ENCODE results near the gene OR4K5. TPM values are rescaled to one million over a fixed set of nuclear protein-coding genes. Genes with fewer than 3 reads are reported as not detected.
"Not testable (repeated sequence)": the region's sequence is repeated elsewhere in the genome, so short reads cannot be mapped to it uniquely, and the experiment has no call there.

OR4K5 gene
- not detected for total RNA-seq

- no peak for DNase-seq
Observed at GRCh38 chr14:19920021-19920657, at the start of gene OR4K5. Gene OR4K5, plus strand, starts transcription at chr14:19920607. Its CDS starts 0 bp downstream, at chr14:19920607.

DNA sequence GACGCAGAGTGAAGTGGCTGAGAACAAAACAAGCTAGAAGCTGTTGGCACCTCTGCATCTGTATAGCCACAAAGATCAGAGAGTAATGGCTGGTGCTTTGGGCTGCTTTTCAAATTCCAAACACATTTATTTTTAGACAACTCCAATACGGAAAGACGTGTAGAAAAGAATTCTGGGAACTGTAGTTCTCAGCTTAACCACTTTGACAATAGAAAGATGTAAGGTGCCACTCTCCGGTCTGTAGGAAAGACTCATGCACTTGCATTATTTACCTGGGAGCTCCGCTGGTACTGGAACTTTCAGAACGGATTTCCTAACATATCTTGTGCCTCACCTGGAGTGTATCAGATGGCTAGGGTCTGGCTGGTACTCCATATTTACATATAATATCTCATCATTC, 47.2 kb upstream of the OR4K5 start:
- DNase-seq, result no peak

DNA sequence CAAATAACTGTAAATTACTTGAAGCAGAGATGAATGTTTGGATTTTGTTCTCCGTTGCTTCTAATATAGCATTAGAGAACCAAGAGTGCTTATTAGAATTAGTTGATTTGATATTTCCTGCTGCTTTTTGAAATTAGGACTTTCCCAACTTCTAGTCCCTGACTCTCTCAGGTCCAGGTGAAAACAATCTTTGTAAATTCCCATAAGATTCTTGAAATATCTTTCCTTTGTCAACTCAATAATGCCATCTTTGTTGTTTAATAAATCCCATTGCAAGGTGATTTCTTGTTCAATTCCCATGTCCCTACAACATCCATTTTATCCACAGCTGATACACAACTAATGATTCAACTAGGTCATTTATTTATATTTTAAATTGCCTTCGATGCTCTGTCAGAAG, 45.6 kb upstream of the OR4K5 start, which contains the start of gene OR4K2:
Gene OR4K2 (plus strand): TSS at position 301 of the 400 bp plus-strand sequence. CDS start 1,126 bp downstream, outside the sequence.
- no peak for DNase-seq

DNA sequence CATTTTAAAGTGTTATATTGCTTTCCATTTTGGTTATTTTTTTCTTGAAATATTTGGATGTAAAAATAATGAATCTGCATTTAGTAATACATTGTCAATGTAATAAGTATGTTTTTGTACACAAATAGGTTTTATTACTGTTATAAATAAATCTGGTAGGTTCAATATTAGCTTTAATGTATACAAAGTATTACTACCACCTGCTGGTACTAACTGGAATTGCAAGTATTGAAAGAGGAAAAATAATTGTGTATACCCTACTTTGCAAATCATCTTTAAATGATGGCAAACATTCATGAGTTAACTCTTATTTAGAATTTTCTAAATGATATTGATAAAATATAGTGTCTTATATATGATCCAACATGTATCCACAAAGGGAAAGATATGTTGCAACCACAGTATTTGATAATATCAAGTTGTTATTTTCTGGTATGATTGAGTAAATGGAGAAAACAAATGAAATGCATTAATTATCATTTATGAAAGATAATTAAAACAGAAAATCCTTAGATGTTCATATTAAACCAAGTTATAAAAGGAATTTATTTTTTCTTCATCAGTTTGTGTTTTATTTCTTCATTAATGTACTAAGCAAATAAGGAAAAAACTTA, 42.3 kb upstream of the OR4K5 start:
- DNase-seq, result no peak

GRCh38 chr14:19895282-19895681, 25.1 kb upstream of the OR4K5 start:
- no peak for DNase-seq

- DNase-seq, result no peak
Observed at GRCh38 chr14:19900999-19901398, 19.4 kb upstream of the OR4K5 start.

DNA sequence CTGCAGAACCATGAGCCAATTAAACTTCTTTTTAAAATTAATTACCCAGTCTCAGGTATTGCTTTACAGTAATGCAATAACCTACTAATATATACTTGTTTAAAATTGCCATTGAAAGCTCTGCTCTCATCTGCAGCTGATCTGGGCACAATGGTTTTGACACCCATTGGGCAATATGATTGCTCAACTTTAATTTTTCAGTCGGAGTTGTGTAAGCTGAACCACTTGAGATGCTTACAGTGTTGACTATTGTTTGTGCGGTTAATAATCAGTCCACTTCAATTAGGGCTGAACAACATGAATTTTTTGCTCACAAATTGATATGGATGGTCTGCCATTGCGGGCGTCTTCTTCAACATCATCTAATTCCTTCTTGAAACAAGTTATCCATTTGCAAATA, 18.0 kb upstream of the OR4K5 start:
- no peak for DNase-seq

DNA sequence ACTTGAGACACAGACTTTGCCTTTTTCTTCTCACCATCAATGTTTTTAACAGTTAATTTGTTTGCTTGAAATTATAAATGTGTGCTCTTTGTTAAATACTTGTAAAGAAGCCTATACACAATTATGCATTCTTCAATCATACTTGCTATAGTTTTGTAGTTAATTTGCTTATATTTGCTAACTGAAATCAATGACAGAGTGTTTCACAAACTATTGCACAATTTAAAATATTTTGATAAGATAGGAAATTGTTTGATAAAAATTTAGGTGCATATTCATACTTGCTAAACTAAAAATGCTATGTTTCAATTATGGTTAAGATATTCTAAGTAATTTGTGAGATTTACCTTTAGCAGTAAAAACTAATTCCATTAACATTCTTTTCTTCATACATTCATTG, 13.7 kb upstream of the OR4K5 start:
- no peak for DNase-seq

GRCh38 chr14:19911114-19911513, 9.3 kb upstream of the OR4K5 start:
- DNase-seq, result no peak

- DNase-seq, result no peak
Observed at GRCh38 chr14:19917243-19917642, 3.2 kb upstream of the OR4K5 start.

DNA sequence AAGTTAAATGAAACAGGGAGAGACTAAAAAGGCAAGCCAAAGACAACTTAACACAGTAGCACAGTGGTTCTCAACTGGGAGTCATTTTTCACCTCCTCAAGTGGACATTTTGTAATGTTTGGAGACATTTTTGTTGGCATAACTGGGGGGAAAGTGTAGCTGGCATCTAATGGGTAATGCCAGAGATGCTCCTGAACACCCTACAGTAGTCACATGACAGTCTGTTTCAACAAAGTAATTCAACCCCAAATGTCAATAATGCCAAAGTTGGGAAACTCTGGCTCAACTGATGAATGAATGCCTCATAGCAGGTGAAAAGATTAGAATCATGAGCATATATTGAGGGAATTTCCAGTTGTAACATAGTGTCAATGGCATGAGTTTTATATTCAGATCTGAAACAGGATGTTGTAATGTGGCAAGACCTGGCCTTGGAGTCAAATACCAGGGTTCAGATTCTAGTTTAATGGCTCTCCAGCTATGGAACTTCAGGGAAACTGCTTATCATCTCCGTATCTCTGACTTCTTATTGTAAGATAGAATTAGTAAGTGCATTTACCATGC, 2.4 kb upstream of the OR4K5 start:
- DNase-seq, result no peak

DNA sequence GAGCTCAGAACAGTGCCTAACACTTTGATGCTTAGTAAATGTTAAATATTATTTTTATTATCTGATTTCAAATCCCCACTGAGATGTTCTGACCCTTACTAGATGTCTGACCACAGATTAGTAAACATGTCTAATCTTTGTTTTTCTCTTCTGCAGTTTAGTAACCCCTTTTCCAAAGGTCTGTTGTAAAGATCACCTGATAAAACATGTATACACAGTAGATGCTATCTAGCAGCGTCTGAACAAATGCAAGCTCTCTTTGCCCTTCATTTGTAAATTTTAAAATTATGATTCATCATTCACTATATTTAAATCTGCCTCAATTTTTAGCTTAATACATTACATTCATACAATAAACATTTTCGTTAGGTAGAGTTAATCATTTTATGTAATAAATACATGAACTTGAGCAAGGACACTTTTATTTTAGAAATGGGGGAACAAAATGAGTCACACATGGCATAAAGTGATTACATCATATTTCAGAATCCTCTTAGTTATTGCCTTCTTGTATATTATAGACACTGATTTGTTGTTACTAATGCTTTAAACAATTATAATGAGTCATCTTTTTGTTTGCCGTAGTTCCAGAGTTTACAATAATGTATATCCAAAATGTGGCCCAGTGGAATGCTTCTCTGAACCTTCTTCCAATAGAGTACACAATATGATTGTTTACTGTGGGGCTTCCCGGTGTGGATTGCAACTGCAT, 1.7 kb upstream of the OR4K5 start:
- DNase-seq, result no peak

DNA sequence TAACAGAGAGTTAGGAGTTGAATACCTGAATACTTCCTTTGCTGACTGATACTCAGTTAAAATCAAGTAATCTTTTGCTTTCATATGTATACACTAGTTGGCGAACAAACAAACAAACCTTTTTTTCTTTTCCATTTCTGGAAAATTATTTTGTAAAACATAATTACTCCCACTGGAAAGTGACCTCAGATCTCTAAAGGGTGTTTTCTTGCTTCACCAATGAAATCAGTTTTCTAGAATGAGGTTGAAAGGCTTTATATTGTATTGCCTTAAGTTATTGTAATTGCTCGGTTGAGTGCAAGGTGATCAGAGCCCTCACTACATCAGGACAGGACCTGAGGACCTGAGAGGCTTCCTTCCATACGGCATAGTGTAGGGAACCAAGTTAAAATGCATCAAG, 10.2 kb downstream of the OR4K5 start, which contains the start of gene OR4K1:
Gene OR4K1 (plus strand): TSS at position 301 of the 400 bp plus-strand sequence. CDS start 4,750 bp downstream, outside the sequence.
- DNase-seq, result no peak

DNA sequence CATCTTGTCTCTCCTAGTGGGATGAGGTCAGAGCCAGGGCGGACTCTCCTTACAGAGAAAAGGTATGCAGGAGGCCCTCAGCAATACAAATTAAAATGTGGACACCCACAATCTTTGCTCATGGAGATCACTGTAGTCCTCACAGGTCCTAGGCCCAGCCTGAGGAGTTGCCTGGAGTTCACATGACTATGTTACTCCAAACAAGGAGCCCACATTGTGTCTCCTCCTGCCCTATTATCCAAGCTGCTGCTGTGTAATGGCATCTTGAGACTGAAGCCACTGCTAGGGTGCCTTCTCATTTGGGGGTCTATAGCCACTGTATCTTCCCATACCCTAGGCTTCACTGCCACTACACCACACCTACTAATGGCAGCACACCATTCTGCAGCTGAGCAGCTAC, 21.3 kb downstream of the OR4K5 start:
- no peak for DNase-seq

DNA sequence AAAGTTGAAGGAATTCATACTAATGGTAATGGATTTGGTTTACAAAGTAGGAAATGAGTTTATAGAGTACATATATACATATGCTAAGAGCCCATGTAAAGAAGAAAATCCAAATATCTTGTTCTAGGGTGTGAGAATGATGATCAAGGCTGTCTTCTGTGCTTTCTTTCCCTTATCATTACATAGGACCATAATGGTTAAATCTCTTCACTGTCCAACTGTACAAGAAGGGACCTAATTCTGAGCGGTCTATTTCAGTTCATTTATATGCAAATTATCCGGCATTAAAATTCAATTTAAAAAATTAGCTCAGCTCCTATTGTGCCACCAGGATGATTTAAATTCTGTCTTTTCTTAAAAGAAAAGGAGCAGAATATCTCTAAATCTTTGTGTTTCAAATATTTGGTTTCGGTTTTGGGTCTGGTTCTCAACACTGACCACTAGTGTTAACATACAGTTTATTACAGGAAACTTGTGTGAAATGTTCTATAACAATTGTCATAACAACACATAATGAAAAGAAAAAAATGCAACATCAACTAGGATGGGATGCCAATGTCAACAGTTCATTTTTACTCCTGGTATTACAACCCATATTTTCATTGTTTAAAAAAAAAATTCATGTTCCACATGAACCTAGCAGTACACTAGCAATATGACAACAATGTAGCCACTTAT, 27.1 kb downstream of the OR4K5 start:
- no peak for DNase-seq

DNA sequence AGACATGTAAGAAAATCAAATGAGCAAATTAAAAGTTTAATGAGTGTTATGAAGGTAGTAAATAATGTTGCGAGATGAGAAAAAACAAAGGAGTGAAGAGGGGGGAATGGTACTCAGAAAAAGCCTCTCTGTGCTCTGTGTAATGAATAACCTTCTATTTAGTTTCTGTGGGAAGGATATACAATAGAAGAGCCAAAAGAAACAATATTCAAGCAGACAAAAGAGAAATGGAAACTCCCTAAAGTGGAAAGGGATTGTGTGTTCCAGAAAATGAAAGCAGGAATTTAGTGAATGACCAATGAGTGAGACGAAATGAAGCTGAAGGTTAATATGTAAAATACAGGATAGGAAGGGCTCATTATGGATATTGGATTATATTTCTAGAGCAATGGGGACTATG, 28.8 kb downstream of the OR4K5 start:
- no peak for DNase-seq

- DNase-seq, result not testable (repeated sequence)
Observed at GRCh38 chr14:19969735-19970134, 49.3 kb downstream of the OR4K5 start.

Other genes starting within 250 kb of the OR4K5 start
- gene OR11H2, start 206.7 kb upstream of the OR4K5 start, total RNA-seq, result not detected
- not detected for gene OR4Q3, start 177.0 kb upstream of the OR4K5 start, total RNA-seq
- gene OR4M1, start 147.1 kb upstream of the OR4K5 start, total RNA-seq, result not detected
- gene OR4N2, start 116.8 kb upstream of the OR4K5 start, total RNA-seq, result not detected
- gene OR4K2, start 45.5 kb upstream of the OR4K5 start, total RNA-seq, result not detected
- gene OR4K1, start 10.3 kb downstream of the OR4K5 start, total RNA-seq, result not detected
- not detected for gene OR4K15, start 55.0 kb downstream of the OR4K5 start, total RNA-seq
- not detected for gene OR4Q2, start 81.6 kb downstream of the OR4K5 start, total RNA-seq
- gene OR4K14, start 98.7 kb downstream of the OR4K5 start, total RNA-seq, result not detected
- gene OR4K13, start 115.4 kb downstream of the OR4K5 start, total RNA-seq, result not detected
- not detected for gene OR4L1, start 139.4 kb downstream of the OR4K5 start, total RNA-seq
- not detected for gene OR4K17, start 190.1 kb downstream of the OR4K5 start, total RNA-seq
- not detected for gene OR4N5, start 218.2 kb downstream of the OR4K5 start, total RNA-seq